ENCODE results near the gene ATXN10. TPM values are rescaled to one million over a fixed set of nuclear protein-coding genes. Genes with fewer than 3 reads are reported as not detected.
A peak's percentile ranks its signal among the peaks of the same experiment; 100 is the strongest.

The ATXN10 gene
- total and polyA plus RNA-seq, 2 of the 8 experiments (the other 6 are each of a cell fraction or from before 2014, with no cell fraction given) = 134 to 210 TPM

- peak; percentile 35 to 64 (median 54) for TF ChIP-seq CTCF (IDR thresholded peaks at IDR 0.05; ENCODE audit: control extremely low read depth in 1 of 3, insufficient read depth in 1 of 3, low read depth in 1 of 3, low read length in 3 of 3)
- TF ChIP-seq GABPA (IDR thresholded peaks at IDR 0.05; ENCODE audit: borderline replicate concordance, insufficient read depth, low read length) = 0 out of 2 replicates have a peak, but pooled peaks have one; percentile 15
- TF ChIP-seq SAP30 (IDR thresholded peaks at IDR 0.05; ENCODE audit: insufficient read depth, insufficient replicate concordance, low read length) = no peak
- TF ChIP-seq MAFK (IDR thresholded peaks at IDR 0.05; ENCODE audit: low read depth, low read length) = no peak
- peak; percentile 57 to 69 for TF ChIP-seq RAD21 (IDR thresholded peaks at IDR 0.05 in 1 of 2, conservative IDR thresholded peaks at IDR 0.05 in 1 of 2; ENCODE audit: low read depth in 2 of 2, low read length in 2 of 2)
These were observed 195.7 kb downstream of the ATXN10 start (continued) for GRCh38 chr22:45867118-45867905.

All from H1 (cell line).